Stimulated activated CD4-positive, alpha-beta T cell treated with anti-CD3 and anti-CD28 coated beads, Interleukin-15, amount 100 ng/mL, for 24 hours (primary cell): ENCODE measurements around the gene CLEC1A.

Experiments used
- DNase-seq: peaks from one replicate; pipeline ENCODE4 v3.0.0-alpha.2; 2020

Gene CLEC1A

GRCh38 chr12:10101042-10101579 is 2.3 kb upstream of the CLEC1A start:
- no peak for DNase-seq

DNA sequence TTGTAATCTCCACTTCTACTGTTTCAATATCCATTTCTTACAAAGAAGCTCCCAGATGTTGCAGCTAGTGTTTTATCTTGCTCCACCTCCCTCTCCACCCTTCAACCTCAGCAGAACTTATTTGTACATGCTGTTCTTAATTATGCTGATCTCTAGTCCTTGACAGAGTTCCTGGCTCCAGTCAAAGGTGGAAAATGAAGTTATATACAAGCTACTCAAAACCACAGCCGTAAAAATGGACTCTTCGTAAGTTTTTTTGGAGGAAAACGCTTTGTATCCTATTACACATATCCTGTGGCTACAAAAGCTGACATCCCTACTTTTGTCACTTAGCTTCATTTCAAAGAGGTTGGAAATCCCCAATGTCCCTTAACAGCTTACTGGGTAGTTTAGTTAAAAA is 1.3 kb downstream of the CLEC1A start:
- DNase-seq = no peak

- DNase-seq = no peak
These were observed 2.8 kb downstream of the CLEC1A start for GRCh38 chr12:10095971-10096370.

- DNase-seq = no peak
These were observed 4.0 kb downstream of the CLEC1A start for GRCh38 chr12:10094646-10095395.

- no peak for DNase-seq
These were observed 9.6 kb downstream of the CLEC1A start for GRCh38 chr12:10088955-10089900.

GRCh38 chr12:10088031-10088430 is 10.8 kb downstream of the CLEC1A start:
- no peak for DNase-seq

- no peak for DNase-seq
These were observed 12.4 kb downstream of the CLEC1A start for GRCh38 chr12:10086387-10086786.

GRCh38 chr12:10084733-10085132 is 14.1 kb downstream of the CLEC1A start:
- DNase-seq = no peak

DNA sequence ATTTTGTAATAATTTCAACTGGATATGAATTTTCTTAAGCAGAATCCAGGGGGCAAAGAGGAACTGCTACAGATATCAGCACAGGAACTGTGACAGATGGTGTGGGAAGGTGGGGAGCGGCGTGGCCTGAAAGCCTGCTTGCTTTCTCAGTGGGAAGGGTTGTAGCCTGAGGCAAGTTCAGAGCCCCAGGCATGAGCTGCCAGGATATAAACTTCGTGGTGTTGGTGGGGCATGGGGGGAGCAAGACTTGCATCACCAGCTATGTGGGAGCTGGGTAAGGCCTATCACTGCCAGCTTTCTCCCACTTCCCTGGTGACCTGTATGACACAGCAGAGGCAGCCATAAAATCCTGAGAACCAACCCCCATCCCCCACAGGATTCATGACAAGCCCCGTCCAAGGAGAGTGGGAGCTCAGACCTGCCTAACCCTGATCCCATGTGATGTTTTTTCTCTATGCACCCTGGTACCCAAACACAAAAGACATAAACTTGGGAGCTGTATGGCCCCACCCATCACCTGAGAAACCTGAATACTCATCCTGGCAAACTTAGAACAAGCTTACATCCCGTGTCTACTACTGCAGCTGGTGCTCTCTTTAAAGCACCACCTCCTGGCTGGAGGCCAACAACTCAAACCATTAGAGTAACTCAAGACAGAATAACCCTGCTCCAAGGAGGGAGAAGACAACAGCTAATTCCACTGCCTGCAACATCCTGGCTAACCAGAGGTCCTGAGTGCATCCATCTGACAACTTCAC is 16.5 kb downstream of the CLEC1A start:
- DNase-seq = no peak

- no peak for DNase-seq
These were observed 23.3 kb downstream of the CLEC1A start for GRCh38 chr12:10075451-10075850.

- DNase-seq = no peak
These were observed 25.5 kb downstream of the CLEC1A start for GRCh38 chr12:10073261-10073660.

- no peak for DNase-seq
These were observed 26.7 kb downstream of the CLEC1A start for GRCh38 chr12:10072131-10072530.

GRCh38 chr12:10070380-10070779 is 28.4 kb downstream of the CLEC1A start:
- no peak for DNase-seq

- no peak for DNase-seq
These were observed 28.8 kb downstream of the CLEC1A start for GRCh38 chr12:10069976-10070375.

GRCh38 chr12:10069099-10069498 is 29.7 kb downstream of the CLEC1A start:
- no peak for DNase-seq

GRCh38 chr12:10068644-10069043 is 30.1 kb downstream of the CLEC1A start:
- no peak for DNase-seq

DNA sequence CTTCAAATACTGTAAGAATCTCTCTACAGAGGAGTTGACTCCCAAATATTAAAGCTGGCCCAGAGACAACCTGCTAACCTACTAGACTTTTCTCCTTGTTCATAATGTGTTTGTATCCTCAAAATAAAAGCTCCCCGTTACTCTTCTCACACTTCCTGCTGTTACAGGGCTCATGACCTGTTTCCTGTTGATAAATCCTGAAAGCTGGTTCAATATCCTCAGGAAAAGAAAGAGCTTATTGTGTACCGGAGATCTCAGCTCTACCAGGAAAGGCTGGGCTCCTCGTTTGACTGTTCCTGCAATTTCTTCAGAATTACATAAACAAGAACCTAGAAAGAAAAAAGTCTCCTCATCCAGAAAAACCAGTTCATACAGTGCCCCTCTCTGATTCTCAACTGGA is 30.8 kb downstream of the CLEC1A start:
- DNase-seq = no peak

DNA sequence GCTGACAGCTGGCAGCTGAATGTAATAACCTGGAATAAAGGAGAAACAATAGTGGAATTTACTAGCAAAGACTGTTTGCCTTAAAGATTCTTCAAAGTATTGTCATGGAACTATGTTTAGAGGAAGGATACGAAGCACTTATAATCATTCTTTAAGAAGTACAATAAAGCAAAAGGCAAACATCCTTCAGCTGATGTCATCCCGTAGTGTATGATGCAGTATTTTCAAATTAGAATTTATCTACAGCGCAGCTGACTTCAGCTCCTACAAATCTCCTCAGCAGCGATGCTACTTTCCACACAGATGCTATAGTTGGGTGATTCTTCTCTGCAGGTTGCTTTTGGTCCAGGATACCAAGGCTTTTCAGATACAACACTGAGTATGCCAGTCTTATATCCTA is 31.5 kb downstream of the CLEC1A start:
- DNase-seq = no peak

GRCh38 chr12:10065241-10065640 is 33.5 kb downstream of the CLEC1A start:
- DNase-seq = no peak

DNA sequence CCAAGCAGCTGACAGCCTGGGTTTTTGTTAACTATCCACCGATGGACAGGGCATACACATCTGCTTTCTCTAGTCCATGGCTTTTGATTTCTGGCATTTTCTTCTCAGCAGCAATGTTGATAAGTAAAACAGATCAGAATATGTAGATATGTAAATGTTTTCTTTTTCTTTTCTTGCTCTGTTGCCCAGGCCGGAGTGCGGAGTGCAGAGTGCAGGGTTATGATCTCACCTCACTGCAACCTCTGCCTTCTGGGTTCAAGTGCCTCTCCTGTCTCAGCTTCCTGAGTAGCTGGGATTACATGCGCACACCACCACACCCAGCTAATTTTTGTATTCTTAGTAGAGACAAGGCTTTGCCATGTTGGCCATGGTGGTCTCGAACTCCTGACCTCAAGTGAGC is 40.4 kb downstream of the CLEC1A start:
- no peak for DNase-seq

DNA sequence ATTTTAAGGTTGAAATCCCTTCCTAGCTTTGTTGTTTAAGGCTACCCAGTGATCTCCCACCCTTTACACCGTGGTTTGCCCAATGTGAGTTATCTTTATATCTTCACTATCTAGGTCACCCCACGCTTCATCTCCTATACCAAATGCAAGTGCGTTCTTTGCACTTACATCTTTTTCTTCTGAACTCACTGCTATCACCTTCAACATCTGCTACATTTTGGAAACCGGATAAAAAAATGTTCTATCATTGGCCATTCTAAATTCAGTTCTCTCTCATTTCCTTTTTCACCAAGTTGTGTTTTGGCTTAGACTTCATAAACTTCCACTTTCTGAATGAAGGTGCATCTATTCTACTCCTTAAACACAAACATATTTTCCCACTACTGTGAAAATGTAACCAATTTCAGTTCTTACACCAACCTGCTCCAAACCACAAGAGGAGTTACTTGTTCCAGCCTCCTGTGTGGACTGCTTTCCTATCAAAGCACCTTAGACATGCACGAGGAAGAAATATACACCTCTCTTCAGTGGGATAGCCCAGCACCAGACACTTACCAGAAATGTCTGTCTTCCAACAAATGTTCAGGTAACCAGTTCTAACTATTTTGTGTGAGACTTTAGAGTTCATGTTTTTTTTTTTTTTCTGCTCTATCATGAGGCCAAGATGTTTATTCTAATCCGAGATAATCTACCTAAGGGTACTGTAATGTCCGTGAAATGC is 46.4 kb downstream of the CLEC1A start:
- DNase-seq = no peak

DNA sequence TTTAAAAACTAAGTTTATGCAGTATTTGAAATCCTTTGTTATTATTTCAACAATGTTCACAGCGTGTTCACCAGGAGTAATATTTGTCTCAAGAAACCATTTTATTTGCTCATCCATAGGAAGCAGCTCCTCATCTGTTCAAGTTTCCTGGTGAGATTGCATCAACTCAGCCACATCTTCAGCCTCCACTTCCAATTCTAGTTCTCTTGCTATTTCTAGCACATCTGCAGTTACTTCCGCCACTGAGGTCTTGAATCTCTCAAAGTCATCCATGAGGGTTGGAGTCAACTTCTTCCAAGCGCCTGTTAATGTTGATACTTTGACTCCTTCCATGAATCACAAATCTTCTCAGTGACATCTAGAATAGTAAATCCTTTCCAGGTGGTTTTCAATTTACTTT is 50.3 kb downstream of the CLEC1A start:
- DNase-seq = no peak
